ENCODE results near the gene ST7. TPM values are rescaled to one million over a fixed set of nuclear protein-coding genes. Genes with fewer than 3 reads are reported as not detected.

Gene ST7
- total and polyA plus RNA-seq, 2 donors (not counting 3 experiments of a cell fraction or from before 2014, with no cell fraction given), result 18.6 to 24.9 TPM

DNA sequence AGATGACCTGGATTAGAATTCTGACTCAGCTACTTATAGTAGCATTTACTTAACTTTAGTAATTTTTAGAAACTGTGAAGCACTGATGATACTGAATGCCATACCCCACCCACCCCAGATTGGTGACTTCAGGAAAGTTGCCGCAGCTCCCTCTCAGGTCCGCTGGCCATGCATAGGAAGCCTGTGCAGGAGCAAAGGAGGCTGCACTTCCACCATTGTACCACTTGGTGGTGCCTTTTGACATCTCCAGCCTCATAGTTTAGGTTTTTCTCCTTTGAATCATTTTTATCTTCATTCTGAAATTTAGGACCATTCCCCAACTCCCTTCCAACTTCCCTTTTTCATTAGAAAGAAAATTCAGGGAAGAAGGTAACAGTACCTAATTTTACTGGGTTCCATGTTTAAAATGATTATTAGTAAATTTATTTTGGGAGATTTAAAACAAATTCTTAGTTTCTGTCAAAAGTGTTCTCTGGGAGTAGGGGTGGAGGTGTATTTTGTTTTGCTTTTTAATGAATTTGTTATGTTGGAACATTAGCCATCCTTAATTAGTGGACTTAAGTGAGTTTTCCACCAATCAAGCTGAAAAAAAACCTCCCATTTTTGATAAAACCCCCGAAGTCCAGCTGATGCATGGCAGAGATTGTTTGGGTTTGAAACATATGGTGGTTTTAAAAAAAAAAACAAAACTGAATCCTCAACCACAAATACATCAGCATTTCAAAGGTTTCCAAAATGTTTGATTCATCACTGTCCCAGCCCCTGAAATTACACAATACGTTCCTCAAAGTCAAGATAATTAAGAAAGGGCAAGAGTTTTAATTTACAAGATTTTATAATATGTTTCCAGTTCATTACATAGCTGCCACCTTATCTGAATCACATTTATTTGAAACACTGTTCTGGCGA is 259.9 kb downstream of the ST7 start:
- Histone ChIP-seq H3K4me3 (replicated peaks in 1 of 3; ENCODE audit: insufficient read depth in 1 of 3, low read depth in 1 of 3, low read length in 3 of 3) (no peak overlapping the region), H3K9me1 (replicated peaks; ENCODE audit: control insufficient read depth, extremely low read depth, insufficient read depth, low read length) (no peaks in the 10 kb centered on the region), H3K9ac (replicated peaks; ENCODE audit: extremely low read depth, insufficient read depth, low read length) (no peak overlapping the region), H3K4me2 (ENCODE audit: insufficient read depth, low read length) (no peak overlapping the region), H2AFZ (ENCODE audit: low read depth, low read length) (no peak overlapping the region), H4K20me1 (replicated peaks; ENCODE audit: control insufficient read depth, extremely low read depth, insufficient read depth, low read length) (no peaks in the 10 kb centered on the region), H3K36me3 (ENCODE audit: control insufficient read depth in 2 of 2, extremely low read depth in 1 of 2, insufficient read depth in 2 of 2, low read length in 2 of 2) (no peaks in the 10 kb centered on the region), H3K79me2 (ENCODE audit: control insufficient read depth, insufficient read depth, low read length) (no peaks in the 10 kb centered on the region), H3K4me1 (ENCODE audit: control insufficient read depth, extremely low read depth, insufficient read depth, low read length) (peaks cover 4% of the 10 kb centered on the region), H3K27ac (ENCODE audit: insufficient read depth, low read depth, low read length) (no peak overlapping the region), H3K9me3 (replicated peaks; ENCODE audit: control insufficient read depth, insufficient read depth, low read length) (no peaks in the 10 kb centered on the region), H3K27me3 (ENCODE audit: control insufficient read depth in 2 of 2, insufficient read depth in 2 of 2, low read length in 2 of 2) (no peaks in the 10 kb centered on the region)
- CTCF ChIA-PET, result interaction anchor here (0.6 to 2.7 kb wide), 74 partner anchors 8 to 1042 kb away, joined by 3 to 51 read pairs (median 5); partner anchors contain the start of gene WNT2
- dilution Hi-C loops (cut with MboI; ENCODE audit: extremely low pct_ligation_motif_present, low sequenced_read_pairs), result no loop called here
- peak; percentile 76 for FAIRE-seq
- BruUV-seq (replicated peaks), result no TSS peak
- no peak for TF ChIP-seq EZH2 (IDR thresholded peaks at IDR 0.05; ENCODE audit: borderline replicate concordance, low read depth, low read length, severe bottlenecking)
- TF ChIP-seq FOS (IDR thresholded peaks at IDR 0.05; ENCODE audit: borderline replicate concordance, insufficient read depth, low read length), result no peak
- TF ChIP-seq, protein P1, sequence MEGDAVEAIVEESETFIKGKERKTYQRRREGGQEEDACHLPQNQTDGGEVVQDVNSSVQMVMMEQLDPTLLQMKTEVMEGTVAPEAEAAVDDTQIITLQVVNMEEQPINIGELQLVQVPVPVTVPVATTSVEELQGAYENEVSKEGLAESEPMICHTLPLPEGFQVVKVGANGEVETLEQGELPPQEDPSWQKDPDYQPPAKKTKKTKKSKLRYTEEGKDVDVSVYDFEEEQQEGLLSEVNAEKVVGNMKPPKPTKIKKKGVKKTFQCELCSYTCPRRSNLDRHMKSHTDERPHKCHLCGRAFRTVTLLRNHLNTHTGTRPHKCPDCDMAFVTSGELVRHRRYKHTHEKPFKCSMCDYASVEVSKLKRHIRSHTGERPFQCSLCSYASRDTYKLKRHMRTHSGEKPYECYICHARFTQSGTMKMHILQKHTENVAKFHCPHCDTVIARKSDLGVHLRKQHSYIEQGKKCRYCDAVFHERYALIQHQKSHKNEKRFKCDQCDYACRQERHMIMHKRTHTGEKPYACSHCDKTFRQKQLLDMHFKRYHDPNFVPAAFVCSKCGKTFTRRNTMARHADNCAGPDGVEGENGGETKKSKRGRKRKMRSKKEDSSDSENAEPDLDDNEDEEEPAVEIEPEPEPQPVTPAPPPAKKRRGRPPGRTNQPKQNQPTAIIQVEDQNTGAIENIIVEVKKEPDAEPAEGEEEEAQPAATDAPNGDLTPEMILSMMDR (IDR thresholded peaks at IDR 0.05; ENCODE audit: extremely low read depth in 1 of 2, insufficient read depth in 1 of 2, low read depth in 1 of 2, low read length in 2 of 2), result peak; percentile 84 to 85
- peak; percentile 68 for DNase-seq (ENCODE audit: low read depth, low spot score)
- intact Hi-C loops (cut with micrococcal nuclease), result loop anchor here (1.0 to 5.0 kb wide), 4 partner anchors 100 to 504 kb away; no protein-coding TSS in a partner anchor
- POLR2A ChIA-PET, result no interaction called here

DNA sequence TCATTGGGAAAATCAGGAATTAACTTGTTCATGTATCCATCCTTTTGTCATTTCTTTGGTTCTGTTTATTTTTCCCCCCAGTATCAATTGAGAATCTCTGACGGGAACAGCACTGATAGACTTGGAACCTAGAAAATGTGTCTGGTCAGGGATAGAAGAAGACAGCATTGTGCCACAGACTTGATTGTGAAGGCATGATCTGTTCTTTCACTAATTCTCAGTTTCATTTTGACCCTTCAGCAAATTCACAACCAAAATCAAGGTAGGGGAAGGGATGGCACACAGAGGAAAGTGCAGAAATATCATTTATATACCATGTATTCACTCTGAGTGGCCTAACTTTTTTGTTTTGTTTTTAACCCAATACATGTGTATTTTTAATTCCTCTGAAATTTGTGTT is 262.7 kb downstream of the ST7 start:
- ChIA-PET CTCF (no interaction called here), POLR2A (no interaction called here)
- no peaks in the 10 kb centered on the region for H4K20me1 ChIP-seq (replicated peaks; ENCODE audit: control insufficient read depth, extremely low read depth, insufficient read depth, low read length)
- intact Hi-C loops (cut with micrococcal nuclease), result no loop called here
- peaks cover 0 to 2% of the 10 kb centered on the region in 2 experiments for H3K36me3 ChIP-seq (ENCODE audit: control insufficient read depth in 2 of 2, extremely low read depth in 1 of 2, insufficient read depth in 2 of 2, low read length in 2 of 2)
- no peak overlapping the region for H3K9ac ChIP-seq (replicated peaks; ENCODE audit: extremely low read depth, insufficient read depth, low read length)
- H3K9me3 ChIP-seq (replicated peaks; ENCODE audit: control insufficient read depth, insufficient read depth, low read length), result no peaks in the 10 kb centered on the region
- H3K4me2 ChIP-seq (ENCODE audit: insufficient read depth, low read length), result no peak overlapping the region
- DNase-seq (ENCODE audit: low read depth, low spot score), result no peak
- no peaks in the 10 kb centered on the region for H3K79me2 ChIP-seq (ENCODE audit: control insufficient read depth, insufficient read depth, low read length)
- BruUV-seq (replicated peaks), result no TSS peak
- peaks cover 3% of the 10 kb centered on the region for H3K4me1 ChIP-seq (ENCODE audit: control insufficient read depth, extremely low read depth, insufficient read depth, low read length)
- dilution Hi-C loops (cut with MboI; ENCODE audit: extremely low pct_ligation_motif_present, low sequenced_read_pairs), result no loop called here
- TF ChIP-seq, protein P1 (IDR thresholded peaks at IDR 0.05; ENCODE audit: extremely low read depth in 1 of 2, insufficient read depth in 1 of 2, low read depth in 1 of 2, low read length in 2 of 2), result no peak
- TF ChIP-seq GATA2 (IDR thresholded peaks at IDR 0.05; ENCODE audit: insufficient read depth, insufficient read length, low read depth, low read length), result no peak
- TF ChIP-seq FOS (IDR thresholded peaks at IDR 0.05; ENCODE audit: borderline replicate concordance, insufficient read depth, low read length), result no peak
- no peak for TF ChIP-seq JUN (IDR thresholded peaks at IDR 0.05; ENCODE audit: borderline replicate concordance, insufficient read depth, insufficient read length, low read depth)
- no peak for TF ChIP-seq MYC (IDR thresholded peaks at IDR 0.05; ENCODE audit: low read depth, low read length)
- TF ChIP-seq POLR2A (IDR thresholded peaks at IDR 0.05; ENCODE audit: low read depth, low read length), result no peak
- TF ChIP-seq, protein P2, sequence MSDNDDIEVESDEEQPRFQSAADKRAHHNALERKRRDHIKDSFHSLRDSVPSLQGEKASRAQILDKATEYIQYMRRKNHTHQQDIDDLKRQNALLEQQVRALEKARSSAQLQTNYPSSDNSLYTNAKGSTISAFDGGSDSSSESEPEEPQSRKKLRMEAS (IDR thresholded peaks at IDR 0.05; ENCODE audit: insufficient read depth, insufficient read length), result no peak
- TF ChIP-seq POLR2AphosphoS5 (IDR thresholded peaks at IDR 0.05; ENCODE audit: insufficient read depth, low read depth, low read length), result no peak
- no peak for TF ChIP-seq EZH2 (IDR thresholded peaks at IDR 0.05; ENCODE audit: borderline replicate concordance, low read depth, low read length, severe bottlenecking)
- no peak for FAIRE-seq
- no peaks in the 10 kb centered on the region for H3K27me3 ChIP-seq (ENCODE audit: control insufficient read depth in 2 of 2, insufficient read depth in 2 of 2, low read length in 2 of 2)
- H3K27ac ChIP-seq (ENCODE audit: insufficient read depth, low read depth, low read length), result no peak overlapping the region
- no peak overlapping the region for H3K4me3 ChIP-seq (replicated peaks in 1 of 3; ENCODE audit: insufficient read depth in 1 of 3, low read depth in 1 of 3, low read length in 3 of 3)
- H2AFZ ChIP-seq (ENCODE audit: low read depth, low read length), result no peak overlapping the region
- H3K9me1 ChIP-seq (replicated peaks; ENCODE audit: control insufficient read depth, extremely low read depth, insufficient read depth, low read length), result no peaks in the 10 kb centered on the region

Measured in endothelial cell of umbilical vein (primary cell).